ENCODE data around the gene WFS1. TPM values are rescaled to one million over a fixed set of nuclear protein-coding genes. Genes with fewer than 3 reads are reported as not detected.

The WFS1 gene
- total and polyA plus RNA-seq, 2 of the 8 experiments (the other 6 are each of a cell fraction or from before 2014, with no cell fraction given), result 29.1 to 43.1 TPM

GRCh38 chr4:6229671-6230501 lies 39.8 kb upstream of the WFS1 start:
- Histone ChIP-seq H2BK120ac (replicated peaks; ENCODE audit: low read depth, low read length) (no peak overlapping the region), H3K79me1 (ENCODE audit: low read depth, low read length) (no peaks in the 10 kb centered on the region), H4K8ac (ENCODE audit: extremely low read depth, insufficient read depth, low read length) (peak overlapping the region; percentile 12; the same call in 1 of the 2 replicates), H2BK20ac (ENCODE audit: low read length) (no peak overlapping the region), H3K4me2 (ENCODE audit: insufficient read depth in 1 of 2, low read depth in 2 of 2, low read length in 2 of 2) (no peak overlapping the region), H3K4ac (replicated peaks; ENCODE audit: insufficient read length, low read depth, low read length) (no peak overlapping the region), H3K36me3 (ENCODE audit: control insufficient read depth in 2 of 4, insufficient read depth in 4 of 4, low read length in 3 of 4) (no peaks in the 10 kb centered on the region), H2BK15ac (ENCODE audit: low read length) (no peak overlapping the region), H3K18ac (ENCODE audit: extremely low read depth, low read length) (no peak overlapping the region), H4K20me1 (replicated peaks in 1 of 2; ENCODE audit: control insufficient read depth in 1 of 2, insufficient read depth in 2 of 2, low read length in 2 of 2) (peaks cover 0 to 3% of the 10 kb centered on the region in 2 experiments), H3K23ac (ENCODE audit: insufficient read length) (no peak overlapping the region), H3K23me2 (ENCODE audit: low read depth, low read length) (peaks cover 2% of the 10 kb centered on the region; the same call in 1 of the 2 replicates), H3K9ac (replicated peaks in 1 of 4; ENCODE audit: extremely low read depth in 1 of 4, low read depth in 3 of 4, low read length in 3 of 4) (no peak overlapping the region), H4K5ac (ENCODE audit: insufficient read length, low read depth, low read length) (no peak overlapping the region), H2AFZ (ENCODE audit: low read length) (no peak overlapping the region), H3K27ac (ENCODE audit: low read depth, low read length) (no peak overlapping the region), H3K56ac (replicated peaks; ENCODE audit: insufficient read length, low read depth, low read length) (no peak overlapping the region), H3K4me3 (ENCODE audit: extremely low read depth in 1 of 4, insufficient read depth in 2 of 4, low read depth in 3 of 4, low read length in 4 of 4) (no peak overlapping the region), H3K79me2 (ENCODE audit: control insufficient read depth in 1 of 2, insufficient read depth in 2 of 2, low read length in 2 of 2) (no peaks in the 10 kb centered on the region), H2AK5ac (ENCODE audit: low read depth, low read length) (no peak overlapping the region), H3K27me3 (replicated peaks in 1 of 4; ENCODE audit: control insufficient read depth in 3 of 4, extremely low read depth in 1 of 4, insufficient read depth in 3 of 4, low read length in 3 of 4) (no peaks in the 10 kb centered on the region), H3K14ac (ENCODE audit: insufficient read length) (no peak overlapping the region), H3K9me3 (ENCODE audit: insufficient read depth in 2 of 2, low read depth in 1 of 2, low read length in 1 of 2) (no peaks in the 10 kb centered on the region), H4K91ac (replicated peaks; ENCODE audit: insufficient read length, low read length) (no peak overlapping the region), H3K4me1 (replicated peaks in 1 of 4; ENCODE audit: control insufficient read depth in 3 of 4, insufficient read depth in 4 of 4, low read length in 3 of 4) (no peaks in the 10 kb centered on the region; a peak in 1 of 7 replicates), H2BK12ac (ENCODE audit: low read depth, low read length) (no peak overlapping the region), H2BK5ac (ENCODE audit: low read depth, low read length) (no peak overlapping the region)
- no peak for FAIRE-seq
- no peak for DNase-seq (ENCODE audit: low read depth in 1 of 2, low spot score in 2 of 2)
- ChIA-PET CTCF (ENCODE audit: partially characterized antibody) (interaction anchor here (1.0 to 1.4 kb wide), 3 partner anchors 32 to 102 kb away, joined by 3 to 4 read pairs (median 4); no protein-coding TSS in a partner anchor), POLR2A (ENCODE audit: partially characterized antibody) (interaction anchor here (1.0 kb wide), 1 partner anchor 313 kb away, joined by 3 read pairs; no protein-coding TSS in a partner anchor)
- 87% methylated on average over 16 of the region's 18 CpGs; no CpG with 5 or more reads in 1 of the 2 experiments for WGBS, 2 experiments (ENCODE audit: extremely low coverage in 1 of 2, insufficient coverage in 1 of 2, insufficient read length in 1 of 2, insufficient replicate concordance in 2 of 2, low coverage in 1 of 2, low lambda C conversion rate in 2 of 2, missing lambda C conversion rate in 1 of 2)
- TF ChIP-seq ZNF274 (IDR thresholded peaks at IDR 0.05; ENCODE audit: borderline replicate concordance, extremely low read depth, low read length), result no peak
- TF ChIP-seq RBBP5 (IDR thresholded peaks at IDR 0.05; ENCODE audit: borderline replicate concordance, low read depth, low read length), result no peak
- no peak for TF ChIP-seq RNF2 (IDR thresholded peaks at IDR 0.05; ENCODE audit: borderline replicate concordance, low read depth, low read length, missing control alignments, poor library complexity, severe bottlenecking)
